SHP77 (cell line): ENCODE measurements around the gene IL17RE.
"Not testable (repeated sequence)": the region's sequence is repeated elsewhere in the genome, so short reads cannot be mapped to it uniquely, and the experiment has no call there.

Source experiments
- DNase-seq, 2 experiments: peaks; one replicate each; lab custom pipeline; 2025; lab: John Stamatoyannopoulos, UW

IL17RE gene

GRCh38 chr3:9933561-9934234 is 31.1 kb downstream of the IL17RE start, which contains the start of gene CRELD1:
CRELD1 (plus strand) TSS chr3:9933834; CDS start chr3:9934439, 605 bp downstream.
- peak; percentile 87 to 93 for DNase-seq

- no peak for DNase-seq
Observed at GRCh38 chr3:9934235-9934621, 31.6 kb downstream of the IL17RE start.

- DNase-seq = no peak
Observed at GRCh38 chr3:9934993-9935392, 32.3 kb downstream of the IL17RE start.

- DNase-seq = no peak
Observed at GRCh38 chr3:9935966-9936510, 33.4 kb downstream of the IL17RE start.

GRCh38 chr3:9937486-9938238 is 35.0 kb downstream of the IL17RE start:
- DNase-seq = no peak

- no peak for DNase-seq
Observed at GRCh38 chr3:9938966-9939365, 36.3 kb downstream of the IL17RE start.

GRCh38 chr3:9939906-9940305 is 37.3 kb downstream of the IL17RE start:
- DNase-seq = not testable (repeated sequence)

GRCh38 chr3:9940746-9941145 is 38.1 kb downstream of the IL17RE start:
- DNase-seq = no peak

GRCh38 chr3:9942164-9942563 is 39.5 kb downstream of the IL17RE start:
- no peak for DNase-seq

GRCh38 chr3:9942934-9943690 is 40.5 kb downstream of the IL17RE start:
- DNase-seq = no peak

GRCh38 chr3:9944271-9944670 is 41.6 kb downstream of the IL17RE start:
- no peak for DNase-seq

GRCh38 chr3:9945358-9945757 is 42.7 kb downstream of the IL17RE start:
- no peak for DNase-seq

- DNase-seq = peak; percentile 65 to 93
Observed at GRCh38 chr3:9946112-9947024, 43.7 kb downstream of the IL17RE start.

- DNase-seq = peak; percentile 71 to 79
Observed at GRCh38 chr3:9947025-9947995, 44.7 kb downstream of the IL17RE start.

- no peak for DNase-seq
Observed at GRCh38 chr3:9948586-9948985, 45.9 kb downstream of the IL17RE start.

GRCh38 chr3:9949115-9949514 is 46.5 kb downstream of the IL17RE start:
- no peak for DNase-seq

GRCh38 chr3:9949626-9950025 is 47.0 kb downstream of the IL17RE start:
- DNase-seq = no peak

GRCh38 chr3:9951126-9951525 is 48.5 kb downstream of the IL17RE start:
- DNase-seq = no peak

GRCh38 chr3:9951598-9951961 is 48.9 kb downstream of the IL17RE start:
- DNase-seq = no peak
